Lung (tissue), 12 donors: ENCODE data around the gene LMO3. TPM values are rescaled to one million over a fixed set of nuclear protein-coding genes. Genes with fewer than 3 reads are reported as not detected.

Source experiments
- ATAC-seq: fragments of 200-7000 bp; cut with Tn5 transposase; one replicate; pipeline ENCODE4 v1.9.1; 2020; ENCODE audit warnings: moderate number of reproducible peaks; ENCODE audit not compliant: insufficient read depth, low FRiP score
- DNase-seq, 3 donors: peaks; one replicate each; pipeline ENCODE4 v3.0.0-alpha.2; 2013 to 2017
- H3K27ac ChIP-seq, 2 donors: one replicate each; pipeline ENCODE4 v1.5.1; 2013; ENCODE audit warnings: mild to moderate bottlenecking in 2 of 2, moderate library complexity in 2 of 2, control low read depth in 1 of 2, inconsistent platforms in 1 of 2, low read depth in 1 of 2, low read length in 1 of 2
- H3K27me3 ChIP-seq, 3 donors: one replicate each; pipeline ENCODE4 v1.5.1; 2013; ENCODE audit warnings: low read length in 2 of 3; ENCODE audit not compliant: control insufficient read depth in 3 of 3, insufficient read depth in 3 of 3
- H3K36me3 ChIP-seq, 4 donors: one replicate each; pipeline ENCODE4 v1.5.1; 2013; ENCODE audit warnings: low read length in 4 of 4, mild to moderate bottlenecking in 1 of 4, moderate library complexity in 1 of 4; ENCODE audit not compliant: control insufficient read depth in 4 of 4, insufficient read depth in 4 of 4
- H3K4me1 ChIP-seq, 5 donors: one replicate each; pipeline ENCODE4 v1.5.1; 2013; ENCODE audit warnings: low read length in 5 of 5, mild to moderate bottlenecking in 2 of 5, moderate library complexity in 1 of 5; ENCODE audit not compliant: control insufficient read depth in 5 of 5, insufficient read depth in 5 of 5
- H3K4me3 ChIP-seq: one replicate; pipeline ENCODE4 v1.5.1; 2013; ENCODE audit warnings: mild to moderate bottlenecking, control low read depth, moderate library complexity
- H3K9ac ChIP-seq, 2 donors: one replicate each; pipeline ENCODE4 v1.5.1; 2013; ENCODE audit warnings: low read length in 2 of 2, control low read depth in 1 of 2; ENCODE audit not compliant: insufficient read depth in 1 of 2
- H3K9me3 ChIP-seq, 4 donors: one replicate each; pipeline ENCODE4 v1.5.1; 2013; ENCODE audit warnings: low read length in 3 of 4, mild to moderate bottlenecking in 1 of 4, moderate library complexity in 1 of 4; ENCODE audit not compliant: control insufficient read depth in 4 of 4, insufficient read depth in 3 of 4
- WGBS, 2 donors: extraction: QIAGEN DNeasy Blood & Tissue Kit; methylation state at CpG; one replicate each; pipeline ENCODE4 v1.1.7; 2013; 5-methylcytosine and 5-hydroxymethylcytosine counted together
- polyA plus RNA-seq, 2 donors: library from polyadenylated mRNA; stranded (reverse); fragments of 200-250 nt; gene quantifications; one replicate each; pipeline ENCODE4 v1.2.1, GENCODE V29; 2013
- total RNA-seq, 2 donors: library from RNA; depleted of rRNA in 1 of 2; stranded (reverse); fragments of >200 nt in 1 of 2; gene quantifications; one replicate each; pipeline ENCODE4 v1.2.1, GENCODE V29; 2014 to 2021
- TF ChIP-seq, protein P1 (sequence below): IDR thresholded peaks from 2 replicates; pipeline ENCODE4 v1.5.1; 2012; ENCODE audit warnings: mild to moderate bottlenecking; ENCODE audit errors: control extremely low read depth, extremely low read depth
- donor health status: control.
- donor health status: control.
- donor health status: Bipolar disorder and iron deficiency.
- donor health status: healthy.
- donor health status: DM: yes; HTN: yes; CAD: no.

The LMO3 gene
- total and polyA plus RNA-seq, 4 donors, result 54.0 to 176 (median 137) TPM

DNA sequence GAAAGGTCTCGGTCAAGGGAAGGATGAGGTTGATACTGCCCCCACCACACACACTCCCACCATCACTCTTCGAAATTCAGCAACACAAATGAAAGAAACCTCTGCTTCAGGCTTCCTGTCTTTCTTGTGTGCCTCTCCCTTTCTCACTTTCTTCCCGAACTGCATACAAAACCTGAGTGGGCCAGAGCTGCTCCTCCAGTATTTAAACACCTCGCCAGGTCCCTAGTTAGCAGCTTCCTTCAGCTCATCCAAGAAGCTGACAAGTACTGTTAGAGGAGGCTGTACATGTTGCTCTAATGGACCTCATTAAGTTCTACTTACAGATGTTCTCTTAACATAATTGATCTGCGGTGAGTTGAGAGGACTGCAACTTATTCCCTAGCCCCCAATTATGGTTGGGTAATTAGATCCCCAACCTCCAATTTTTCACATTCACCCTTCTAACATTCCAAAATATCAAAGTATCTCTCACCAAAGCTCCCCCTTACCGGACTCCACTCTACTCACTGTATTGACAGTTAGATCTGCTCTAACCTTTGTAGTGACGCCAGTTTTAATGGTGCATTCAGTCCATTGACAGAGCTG, 4.1 kb upstream of the LMO3 start:
- TF ChIP-seq, protein P1, sequence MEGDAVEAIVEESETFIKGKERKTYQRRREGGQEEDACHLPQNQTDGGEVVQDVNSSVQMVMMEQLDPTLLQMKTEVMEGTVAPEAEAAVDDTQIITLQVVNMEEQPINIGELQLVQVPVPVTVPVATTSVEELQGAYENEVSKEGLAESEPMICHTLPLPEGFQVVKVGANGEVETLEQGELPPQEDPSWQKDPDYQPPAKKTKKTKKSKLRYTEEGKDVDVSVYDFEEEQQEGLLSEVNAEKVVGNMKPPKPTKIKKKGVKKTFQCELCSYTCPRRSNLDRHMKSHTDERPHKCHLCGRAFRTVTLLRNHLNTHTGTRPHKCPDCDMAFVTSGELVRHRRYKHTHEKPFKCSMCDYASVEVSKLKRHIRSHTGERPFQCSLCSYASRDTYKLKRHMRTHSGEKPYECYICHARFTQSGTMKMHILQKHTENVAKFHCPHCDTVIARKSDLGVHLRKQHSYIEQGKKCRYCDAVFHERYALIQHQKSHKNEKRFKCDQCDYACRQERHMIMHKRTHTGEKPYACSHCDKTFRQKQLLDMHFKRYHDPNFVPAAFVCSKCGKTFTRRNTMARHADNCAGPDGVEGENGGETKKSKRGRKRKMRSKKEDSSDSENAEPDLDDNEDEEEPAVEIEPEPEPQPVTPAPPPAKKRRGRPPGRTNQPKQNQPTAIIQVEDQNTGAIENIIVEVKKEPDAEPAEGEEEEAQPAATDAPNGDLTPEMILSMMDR, result no peak
- WGBS, 2 donors, result 16 to 24% methylated on average over 7 of the region's 7 CpGs
- Histone ChIP-seq H3K27me3 (peaks cover 0 to 56% (median 50%) of the 10 kb centered on the region in 3 donors), H3K9ac (no peak overlapping the region), H3K4me1 (peaks cover 0 to 37% (median 3%) of the 10 kb centered on the region in 5 donors), H3K27ac (peak overlapping the region in 1 of 2 donors; percentile 80), H3K9me3 (no peaks in the 10 kb centered on the region), H3K4me3 (no peak overlapping the region), H3K36me3 (no peaks in the 10 kb centered on the region)
- DNase-seq, result no peak
- no peak for ATAC-seq

DNA sequence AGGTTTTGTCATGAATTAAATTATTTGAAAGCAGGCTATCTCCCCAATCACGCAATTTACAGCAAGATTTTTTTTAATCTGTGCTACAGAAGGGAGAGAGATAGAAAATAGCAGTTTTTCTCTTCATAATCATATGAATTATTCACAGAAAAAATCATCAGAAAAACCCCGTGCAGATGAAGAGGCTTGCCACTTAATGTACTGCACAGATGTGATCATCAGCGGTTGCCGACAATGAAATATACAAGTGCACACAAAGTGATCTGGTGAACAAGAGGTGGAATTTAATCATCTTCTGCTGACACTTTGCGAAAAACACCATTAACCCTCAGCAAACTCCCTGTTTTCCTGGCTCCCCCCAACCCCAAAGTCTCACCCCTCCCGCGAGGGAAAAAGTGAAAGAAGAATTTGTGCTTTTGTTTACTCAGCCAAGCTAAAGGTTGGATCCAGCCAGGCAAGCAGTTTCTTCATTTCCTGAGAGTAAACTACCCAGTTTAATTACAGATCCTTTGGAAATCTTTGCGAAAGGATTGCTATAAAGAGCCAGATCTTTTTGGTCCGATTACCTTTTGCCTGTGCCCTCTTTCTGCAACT, 3.1 kb upstream of the LMO3 start:
- 7 to 15% methylated on average over 9 of the region's 9 CpGs for WGBS, 2 donors
- Histone ChIP-seq H3K4me1 (peaks cover 0 to 47% (median 5%) of the 10 kb centered on the region in 5 donors), H3K9ac (peak overlapping the region in 1 of 2 donors; percentile 55), H3K36me3 (no peaks in the 10 kb centered on the region), H3K27ac (no peak overlapping the region), H3K27me3 (peaks cover 0 to 56% (median 50%) of the 10 kb centered on the region in 3 donors), H3K4me3 (no peak overlapping the region), H3K9me3 (peaks cover 0 to under 1% (median 0%) of the 10 kb centered on the region in 4 donors)
- DNase-seq (no peak), ATAC-seq (no peak)
- TF ChIP-seq, protein P1, result no peak

DNA sequence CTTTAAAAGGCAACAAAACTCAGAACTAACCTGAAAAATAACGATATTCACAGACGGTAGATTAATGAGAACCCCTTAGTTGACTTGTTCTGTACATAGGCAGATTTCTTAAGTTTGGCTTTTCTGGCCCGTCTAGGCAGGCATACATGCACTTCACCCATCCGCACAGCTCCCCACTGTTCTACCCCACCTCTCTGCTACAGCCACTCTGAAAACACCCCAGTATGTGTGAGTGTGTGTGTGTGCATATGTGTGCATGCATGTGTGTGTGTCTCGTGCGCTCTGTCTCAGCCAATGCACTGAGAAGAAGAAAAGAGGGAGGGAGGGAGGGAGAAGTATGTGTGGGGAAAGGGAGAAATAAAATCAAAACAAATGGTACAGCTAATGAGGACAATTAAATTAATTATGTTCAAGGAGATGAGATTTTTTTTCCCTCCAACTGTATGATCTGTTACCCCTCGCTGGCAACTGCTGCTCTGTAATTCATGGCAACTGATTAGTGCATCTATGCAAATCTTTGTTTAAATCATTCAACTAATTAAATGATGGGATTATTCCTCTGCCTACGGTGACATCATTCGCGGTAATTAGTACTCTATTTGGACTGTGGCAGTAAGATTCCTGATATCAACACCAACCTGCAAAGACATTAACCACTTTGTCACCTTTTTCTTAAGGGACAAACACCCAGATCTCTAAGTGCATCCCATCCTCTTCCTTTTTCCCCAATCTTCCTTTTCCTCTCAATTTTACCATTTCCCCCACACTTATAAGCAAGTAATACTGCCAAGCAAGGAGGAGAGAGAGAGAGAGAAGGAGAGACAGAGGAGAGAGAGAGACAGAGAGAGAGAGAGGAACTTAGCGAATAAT, 2.2 kb upstream of the LMO3 start:
- Histone ChIP-seq H3K4me3 (no peak overlapping the region), H3K4me1 (peaks cover 0 to 50% (median 8%) of the 10 kb centered on the region in 5 donors), H3K9ac (peak overlapping the region in 1 of 2 donors; percentile 55), H3K27ac (peak overlapping the region in 1 of 2 donors; percentile 74), H3K9me3 (peaks cover 0 to 1% (median 0%) of the 10 kb centered on the region in 4 donors), H3K27me3 (peaks cover 0 to 58% (median 50%) of the 10 kb centered on the region in 3 donors), H3K36me3 (no peaks in the 10 kb centered on the region)
- 33 to 44% methylated on average over 11 of the region's 11 CpGs for WGBS, 2 donors
- ATAC-seq (no peak), DNase-seq (peak in 1 of 3 donors; percentile 25)
- TF ChIP-seq, protein P1, result no peak
